ENCODE measurements around the gene ZNF805. TPM values are rescaled to one million over a fixed set of nuclear protein-coding genes. Genes with fewer than 3 reads are reported as not detected.

The ZNF805 gene
- total and polyA plus RNA-seq, 2 of the 13 experiments (the other 11 are each of a cell fraction or from before 2014, with no cell fraction given): 5.1 to 12.8 TPM

- TF ChIP-seq ZNF451 (CRISPR knock-in tag; IDR thresholded peaks at IDR 0.05) (no peak), SMYD3 (CRISPR knock-in tag; IDR thresholded peaks at IDR 0.05) (0 out of 2 replicates have a peak, but pooled peaks have one; percentile 67), ZNF598 (CRISPR knock-in tag; IDR thresholded peaks at IDR 0.05; ENCODE audit: borderline replicate concordance) (no peak), ZNF784 (CRISPR knock-in tag; IDR thresholded peaks at IDR 0.05; ENCODE audit: borderline replicate concordance) (peak; percentile 59; the same call in 1 of the 2 replicates), MBD4 (IDR thresholded peaks at IDR 0.05; ENCODE audit: borderline replicate concordance, low read length) (no peak), ZNF367 (CRISPR knock-in tag; IDR thresholded peaks at IDR 0.05; ENCODE audit: borderline replicate concordance) (no peak), ZIK1 (CRISPR knock-in tag; IDR thresholded peaks at IDR 0.05; ENCODE audit: borderline replicate concordance, low read depth) (no peak), ZNF441 (CRISPR knock-in tag; IDR thresholded peaks at IDR 0.05; ENCODE audit: borderline replicate concordance) (peak; percentile 17; the same call in 1 of the 2 replicates), ZNF773 (CRISPR knock-in tag; IDR thresholded peaks at IDR 0.05; ENCODE audit: borderline replicate concordance) (0 out of 2 replicates have a peak, but pooled peaks have one; percentile 16), HOXA7 (CRISPR knock-in tag; IDR thresholded peaks at IDR 0.05) (no peak), HNRNPK (IDR thresholded peaks at IDR 0.05; ENCODE audit: low read depth, low read length, poor library complexity, severe bottlenecking) (no peak), AKNA (CRISPR knock-in tag; IDR thresholded peaks at IDR 0.05; ENCODE audit: borderline replicate concordance) (peak; percentile 55; the same call in 1 of the 2 replicates), ZBTB3 (CRISPR knock-in tag; IDR thresholded peaks at IDR 0.05; ENCODE audit: borderline replicate concordance, low read depth) (0 out of 2 replicates have a peak, but pooled peaks have one; percentile 68), ZNF678 (CRISPR knock-in tag; IDR thresholded peaks at IDR 0.05) (0 out of 2 replicates have a peak, but pooled peaks have one; percentile 24), THAP11 (CRISPR knock-in tag; IDR thresholded peaks at IDR 0.05) (peak; percentile 98)
- TF ChIP-seq, protein P1, sequence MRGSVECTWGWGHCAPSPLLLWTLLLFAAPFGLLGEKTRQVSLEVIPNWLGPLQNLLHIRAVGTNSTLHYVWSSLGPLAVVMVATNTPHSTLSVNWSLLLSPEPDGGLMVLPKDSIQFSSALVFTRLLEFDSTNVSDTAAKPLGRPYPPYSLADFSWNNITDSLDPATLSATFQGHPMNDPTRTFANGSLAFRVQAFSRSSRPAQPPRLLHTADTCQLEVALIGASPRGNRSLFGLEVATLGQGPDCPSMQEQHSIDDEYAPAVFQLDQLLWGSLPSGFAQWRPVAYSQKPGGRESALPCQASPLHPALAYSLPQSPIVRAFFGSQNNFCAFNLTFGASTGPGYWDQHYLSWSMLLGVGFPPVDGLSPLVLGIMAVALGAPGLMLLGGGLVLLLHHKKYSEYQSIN (CRISPR knock-in tag; IDR thresholded peaks at IDR 0.05; ENCODE audit: borderline replicate concordance): no peak
- TF ChIP-seq, protein P2, sequence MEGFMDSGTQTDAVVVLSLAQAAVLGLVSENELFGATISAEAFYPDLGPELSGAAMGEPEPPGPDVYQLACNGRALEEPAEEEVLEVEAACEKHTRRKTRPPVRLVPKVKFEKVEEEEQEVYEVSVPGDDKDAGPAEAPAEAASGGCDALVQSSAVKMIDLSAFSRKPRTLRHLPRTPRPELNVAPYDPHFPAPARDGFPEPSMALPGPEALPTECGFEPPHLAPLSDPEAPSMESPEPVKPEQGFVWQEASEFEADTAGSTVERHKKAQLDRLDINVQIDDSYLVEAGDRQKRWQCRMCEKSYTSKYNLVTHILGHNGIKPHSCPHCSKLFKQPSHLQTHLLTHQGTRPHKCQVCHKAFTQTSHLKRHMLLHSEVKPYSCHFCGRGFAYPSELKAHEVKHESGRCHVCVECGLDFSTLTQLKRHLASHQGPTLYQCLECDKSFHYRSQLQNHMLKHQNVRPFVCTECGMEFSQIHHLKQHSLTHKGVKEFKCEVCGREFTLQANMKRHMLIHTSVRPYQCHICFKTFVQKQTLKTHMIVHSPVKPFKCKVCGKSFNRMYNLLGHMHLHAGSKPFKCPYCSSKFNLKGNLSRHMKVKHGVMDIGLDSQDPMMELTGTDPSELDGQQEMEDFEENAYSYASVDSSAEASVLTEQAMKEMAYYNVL (CRISPR knock-in tag; IDR thresholded peaks at IDR 0.05; ENCODE audit: borderline replicate concordance): no peak; the same call in 1 of the 2 replicates
- TF ChIP-seq, protein P3, sequence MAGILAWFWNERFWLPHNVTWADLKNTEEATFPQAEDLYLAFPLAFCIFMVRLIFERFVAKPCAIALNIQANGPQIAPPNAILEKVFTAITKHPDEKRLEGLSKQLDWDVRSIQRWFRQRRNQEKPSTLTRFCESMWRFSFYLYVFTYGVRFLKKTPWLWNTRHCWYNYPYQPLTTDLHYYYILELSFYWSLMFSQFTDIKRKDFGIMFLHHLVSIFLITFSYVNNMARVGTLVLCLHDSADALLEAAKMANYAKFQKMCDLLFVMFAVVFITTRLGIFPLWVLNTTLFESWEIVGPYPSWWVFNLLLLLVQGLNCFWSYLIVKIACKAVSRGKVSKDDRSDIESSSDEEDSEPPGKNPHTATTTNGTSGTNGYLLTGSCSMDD (CRISPR knock-in tag; IDR thresholded peaks at IDR 0.05): no peak
Observed at GRCh38 chr19:57240311-57241090, at the start of gene ZNF805 (continued).

Data from HepG2 (cell line).